Stimulated activated naive CD4-positive, alpha-beta T cell (primary cell): Measurements from ENCODE around the gene SUPT5H.

Experiments used
- DNase-seq, 6 experiments: peaks; one replicate each; lab custom pipeline; 2025; lab: John Stamatoyannopoulos, UW

SUPT5H gene

DNA sequence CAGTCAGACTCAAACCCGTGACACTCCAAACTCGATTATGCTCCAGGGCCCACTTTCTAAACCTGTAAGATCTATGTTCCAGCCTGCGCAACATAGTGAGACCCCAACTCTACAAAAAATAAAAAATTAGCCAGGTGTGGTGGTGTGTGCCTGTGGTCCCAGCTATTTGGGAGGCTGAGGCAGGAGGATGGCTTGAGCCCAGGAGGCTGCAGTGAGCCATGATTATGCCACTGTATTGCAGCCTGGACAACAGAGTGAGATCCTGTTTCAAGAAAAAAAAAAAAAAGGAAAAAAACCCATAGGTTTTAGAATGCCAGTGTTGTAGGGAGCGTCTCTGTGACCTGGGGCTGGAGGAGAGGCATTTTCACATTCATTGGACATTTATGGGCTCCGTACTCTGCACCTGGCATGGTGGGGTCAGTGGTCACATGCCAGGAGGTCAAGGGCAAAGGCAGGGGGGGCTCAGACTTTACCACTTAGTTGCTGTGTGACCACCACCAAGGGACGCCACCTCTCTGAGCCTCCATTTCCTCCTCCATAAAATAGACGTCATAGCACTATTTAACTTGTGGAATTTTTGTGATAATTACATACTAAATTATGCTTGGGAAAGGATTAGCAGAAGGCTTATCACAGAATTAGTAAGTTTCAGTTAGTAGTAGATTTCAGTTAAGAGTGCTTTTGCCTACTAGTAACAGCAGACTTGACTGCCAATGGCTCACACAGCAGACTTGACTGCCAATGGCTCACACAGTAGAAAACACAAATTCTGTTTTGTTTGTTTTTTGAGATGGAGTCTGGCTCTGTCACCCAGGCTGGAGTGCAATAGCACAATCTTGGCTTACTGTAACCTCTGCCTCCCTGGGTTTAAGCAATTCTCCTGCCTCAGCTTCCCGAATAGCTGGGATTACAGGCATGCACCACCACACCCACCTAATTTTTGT lies 75.4 kb downstream of the SUPT5H start:
- no peak for DNase-seq

DNA sequence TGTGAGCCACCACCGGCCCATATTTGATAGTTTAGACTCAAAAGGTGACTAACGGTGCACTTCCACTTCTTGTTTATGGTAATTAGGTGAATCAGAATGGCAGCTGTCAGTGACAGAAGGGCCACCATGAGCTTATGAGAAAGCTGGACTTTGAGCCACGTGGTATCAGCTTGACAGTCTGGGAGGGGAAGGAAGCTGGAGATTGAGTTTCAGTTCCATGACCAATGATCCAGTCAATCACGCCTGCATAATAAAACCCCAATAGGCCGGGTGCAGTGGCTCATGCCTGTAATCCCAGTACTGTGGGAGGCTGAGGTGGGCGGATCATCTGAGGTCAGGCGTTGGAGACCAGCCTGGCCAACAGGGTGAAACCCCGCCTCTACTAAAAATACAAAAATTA lies 79.1 kb downstream of the SUPT5H start:
- DNase-seq = no peak

DNA sequence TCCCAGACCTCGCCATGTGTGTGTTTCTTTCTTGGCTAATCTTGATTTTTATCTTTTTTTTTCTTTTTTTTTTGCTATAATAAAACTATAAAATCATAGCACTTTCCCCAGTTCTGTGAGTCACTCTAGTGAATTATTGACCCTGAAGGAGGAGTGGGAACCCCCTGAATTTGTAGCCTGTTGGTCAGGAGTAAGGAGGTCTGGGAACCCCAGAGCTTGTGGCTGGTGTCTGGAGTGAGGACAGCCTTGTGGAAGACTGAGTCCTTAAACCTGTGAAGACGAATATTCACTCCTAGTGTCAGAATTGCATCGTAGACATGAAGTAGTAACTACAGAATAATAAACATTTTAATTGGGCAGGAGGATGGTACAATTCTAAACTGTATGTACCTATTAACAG lies 79.8 kb downstream of the SUPT5H start:
- no peak for DNase-seq
